ENCODE data around the gene SLC12A8.

SLC12A8 gene

DNA sequence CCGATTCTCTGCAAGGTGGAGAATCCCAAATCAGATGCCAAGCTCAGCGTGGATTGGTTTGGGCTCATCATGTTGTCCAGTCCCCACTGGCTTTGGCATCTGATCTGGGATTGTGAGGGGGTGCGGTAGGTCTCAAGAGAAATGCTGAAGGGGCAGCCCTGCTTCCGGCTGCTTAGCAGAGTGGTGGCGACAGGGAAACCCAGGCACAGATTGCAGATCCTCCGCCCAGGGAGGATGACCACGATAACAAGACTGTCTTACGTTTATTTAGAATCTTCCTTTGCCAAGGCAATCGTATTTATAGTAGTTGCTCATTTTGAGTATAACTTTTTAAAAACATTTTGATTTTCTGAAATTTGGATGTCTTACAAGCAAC is 61.1 kb downstream of the SLC12A8 start:
- no peak for DNase-seq

DNA sequence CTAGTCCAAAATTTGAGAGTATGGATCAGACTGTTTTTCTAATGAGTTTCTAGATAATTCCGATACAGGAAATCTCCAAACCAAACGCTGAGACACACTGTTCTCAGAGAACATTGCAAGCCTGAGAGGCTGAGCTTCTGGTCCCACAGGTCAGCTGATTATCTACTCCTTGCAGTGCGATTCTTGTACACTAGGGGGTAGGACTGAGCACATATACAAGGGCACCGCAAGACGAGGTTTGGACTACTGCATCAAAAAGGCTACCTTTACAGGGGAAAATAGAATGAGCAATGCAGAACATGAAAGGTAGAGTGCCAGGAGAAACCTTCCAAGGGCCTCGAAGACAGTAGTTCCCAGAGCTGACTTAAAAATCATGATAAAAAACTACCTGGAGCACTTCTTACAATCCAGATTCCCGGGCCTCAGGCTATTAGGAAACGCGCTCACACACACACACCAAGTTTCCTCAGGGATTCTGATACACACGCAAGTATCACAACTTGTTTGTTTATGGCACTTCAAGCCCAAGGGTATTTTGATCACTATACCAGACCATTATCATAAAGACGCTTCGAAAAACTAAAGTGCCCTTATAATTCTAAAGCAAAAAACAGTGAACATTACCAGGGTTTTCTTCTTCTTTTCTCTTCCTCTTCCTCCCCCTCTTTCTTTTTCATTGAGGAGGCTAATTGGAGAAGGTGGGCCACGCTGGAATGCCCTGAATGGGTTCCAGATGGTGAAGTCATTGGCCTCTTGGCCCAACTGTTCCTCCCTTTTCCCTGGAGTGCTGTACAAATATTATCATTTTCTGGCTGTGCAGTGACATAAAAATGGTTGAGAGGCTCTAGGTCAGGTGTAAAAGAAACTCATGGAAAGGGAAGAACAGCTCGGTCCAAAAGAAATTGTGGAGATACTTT is 61.8 kb downstream of the SLC12A8 start:
- DNase-seq, result peak; percentile 41

DNA sequence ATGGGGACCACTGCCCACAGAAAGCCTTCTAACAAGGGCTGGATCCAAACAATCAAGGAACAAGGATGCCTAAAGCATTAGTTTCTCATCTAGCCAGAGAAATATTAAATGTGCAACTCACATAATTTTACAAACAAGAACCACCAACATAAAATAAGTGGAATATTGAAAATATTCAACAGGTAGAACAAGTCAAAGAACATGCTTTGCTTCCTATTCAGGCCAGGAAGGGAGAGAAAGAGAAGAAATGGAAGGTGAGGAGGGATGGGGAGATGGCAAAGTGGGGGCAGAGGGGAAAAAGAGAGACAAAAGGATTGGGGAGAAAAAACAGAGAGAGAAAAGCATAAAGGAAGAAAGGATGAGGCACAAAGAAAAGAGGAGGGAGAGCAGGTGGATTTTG is 63.1 kb downstream of the SLC12A8 start:
- no peak for DNase-seq

DNA sequence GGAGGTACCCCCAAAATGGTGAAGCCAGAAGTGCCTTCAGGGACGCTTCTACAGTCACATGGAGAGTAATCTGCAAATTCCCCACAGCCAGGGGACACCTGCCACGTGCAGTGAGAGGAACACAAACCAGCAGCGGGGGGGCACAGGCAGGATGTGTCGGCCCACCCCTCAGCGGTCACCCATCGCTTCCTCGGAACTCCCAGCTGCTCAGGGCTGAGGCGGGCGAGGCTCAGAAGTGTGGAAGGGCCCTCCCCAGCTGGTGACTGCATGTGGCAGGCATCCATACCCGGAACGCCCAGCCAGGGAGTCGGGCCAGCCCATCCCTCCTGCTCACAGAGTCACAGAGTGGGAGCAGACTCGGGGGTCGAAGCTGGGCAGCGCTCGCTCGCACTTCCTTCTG is 63.7 kb downstream of the SLC12A8 start:
- no peak for DNase-seq

DNA sequence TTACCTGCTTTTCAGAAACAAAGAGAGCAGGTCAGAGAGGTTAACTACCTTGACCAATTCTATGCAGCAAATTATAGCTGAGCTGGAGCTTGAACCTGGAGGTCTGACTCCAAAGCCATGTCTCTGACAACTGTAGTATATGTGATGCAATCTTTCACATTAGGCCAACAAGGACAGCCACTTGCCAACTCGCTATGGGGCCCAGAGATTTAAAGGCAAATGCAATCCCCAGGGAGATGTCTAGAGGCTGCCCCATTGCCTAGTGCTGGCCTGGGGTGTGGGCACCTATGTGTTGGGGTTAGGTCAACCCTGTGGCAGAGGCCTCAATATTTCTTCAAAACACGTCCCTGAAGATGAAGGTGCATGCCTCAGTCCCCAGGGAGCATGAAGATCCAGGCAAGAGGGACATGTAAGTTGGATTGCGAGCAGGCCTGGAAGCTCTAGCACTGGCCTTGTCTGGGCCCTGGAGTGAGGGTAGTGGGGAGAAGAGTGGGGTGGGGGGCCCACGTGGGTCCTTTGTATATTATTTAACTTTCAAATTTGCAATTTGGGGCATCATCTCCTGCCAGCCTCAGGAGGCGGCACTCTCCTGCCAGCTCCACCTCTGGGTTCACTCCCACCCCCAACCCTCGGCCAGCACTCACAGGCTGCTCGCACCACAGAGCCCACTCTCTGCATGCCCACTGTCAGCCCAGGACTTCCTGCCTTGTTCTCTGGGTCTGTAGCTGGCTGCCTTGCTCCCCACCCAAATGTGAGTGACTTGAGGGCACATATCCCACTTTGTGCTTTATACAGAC is 64.3 kb downstream of the SLC12A8 start:
- no peak for DNase-seq

DNA sequence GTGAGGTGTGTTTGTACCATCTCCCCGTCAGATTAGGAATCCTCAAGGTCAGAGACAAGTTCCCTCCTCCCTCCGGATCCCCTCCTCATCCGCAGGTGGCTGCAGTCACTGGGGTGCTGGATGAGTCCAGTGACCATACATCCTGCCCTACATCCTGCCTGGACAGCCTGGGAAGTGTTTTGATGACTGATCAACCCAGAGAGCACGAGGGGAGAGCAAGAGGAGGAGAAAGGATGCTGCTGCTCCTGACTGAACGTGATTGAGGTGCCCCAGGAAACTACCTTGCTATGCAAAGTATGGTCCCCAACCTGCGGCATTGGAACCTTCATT is 65.1 kb downstream of the SLC12A8 start:
- DNase-seq, result no peak

DNA sequence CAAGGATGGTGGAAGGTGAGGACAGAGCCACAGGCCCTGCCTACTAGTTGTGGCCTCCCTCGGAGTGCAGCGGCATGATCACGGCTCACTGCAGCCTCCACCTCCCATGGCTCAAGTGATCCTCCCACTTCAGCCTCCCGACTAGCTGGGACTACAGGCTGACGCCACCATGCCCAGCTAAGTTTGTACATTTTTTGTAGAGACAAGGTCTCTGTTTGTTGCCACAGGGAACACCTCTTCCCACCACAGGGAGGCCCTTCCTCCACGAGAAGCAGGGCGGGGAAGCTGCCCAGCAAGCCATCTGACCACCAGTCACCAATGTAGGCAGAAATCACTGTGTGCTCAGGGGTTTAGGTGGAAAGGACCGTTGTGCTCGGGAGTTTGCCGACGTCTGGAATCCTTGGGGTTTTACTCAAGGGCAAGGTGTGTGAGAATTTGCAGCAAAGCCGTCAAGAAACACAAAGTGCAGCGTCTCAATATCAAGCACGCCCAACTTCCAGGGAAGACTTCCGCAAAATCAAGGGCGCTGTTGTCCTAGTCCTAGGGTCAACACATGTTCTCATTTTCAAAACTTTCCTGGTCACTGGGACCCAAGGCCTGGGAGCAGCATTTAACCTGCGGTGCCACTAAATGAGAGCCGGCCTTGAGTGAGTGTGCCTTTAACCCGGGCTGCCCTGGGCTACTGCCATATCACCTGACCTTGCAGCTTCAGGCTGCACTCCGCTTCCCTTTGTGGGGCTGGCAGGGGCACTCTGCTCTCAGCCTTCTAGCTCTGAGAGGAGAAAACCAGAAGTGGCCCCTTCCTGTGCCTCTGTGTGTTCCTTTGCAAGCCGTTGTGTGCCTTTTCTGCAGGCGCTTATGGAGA is 65.7 kb downstream of the SLC12A8 start:
- no peak for DNase-seq

DNA sequence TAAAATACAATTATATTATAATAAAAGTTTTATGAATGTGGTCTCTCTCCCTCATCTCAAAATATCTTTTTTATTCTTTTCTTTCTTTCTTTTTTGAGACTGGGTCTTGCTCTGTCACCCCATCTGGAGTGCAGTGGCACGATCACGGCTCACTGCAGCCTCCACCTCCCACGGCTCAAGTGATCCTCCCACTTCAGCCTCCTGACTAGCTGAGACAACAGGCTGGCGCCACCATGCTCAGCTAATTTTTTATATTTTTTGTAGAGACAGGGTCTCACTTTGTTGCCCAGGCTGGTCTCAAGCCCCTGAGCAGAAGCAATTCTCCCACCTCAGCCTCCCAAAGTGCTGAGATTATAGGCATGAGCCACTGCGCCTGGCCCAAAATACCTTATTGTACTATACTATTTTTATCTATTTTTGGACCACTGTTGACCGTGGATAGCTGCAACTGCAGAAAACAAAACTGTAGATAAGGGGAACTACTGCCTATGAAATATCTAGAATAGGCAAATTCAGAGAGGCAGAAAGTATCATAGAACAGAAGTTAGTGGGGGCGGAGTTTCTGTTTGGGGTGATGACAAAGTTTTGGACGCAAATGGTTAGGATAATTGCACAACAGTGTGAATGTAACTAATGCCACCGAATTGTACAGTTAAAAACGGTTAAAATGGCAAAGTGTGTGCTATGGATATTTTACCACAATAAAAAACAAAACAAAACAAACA is 66.6 kb downstream of the SLC12A8 start:
- no peak for DNase-seq

DNA sequence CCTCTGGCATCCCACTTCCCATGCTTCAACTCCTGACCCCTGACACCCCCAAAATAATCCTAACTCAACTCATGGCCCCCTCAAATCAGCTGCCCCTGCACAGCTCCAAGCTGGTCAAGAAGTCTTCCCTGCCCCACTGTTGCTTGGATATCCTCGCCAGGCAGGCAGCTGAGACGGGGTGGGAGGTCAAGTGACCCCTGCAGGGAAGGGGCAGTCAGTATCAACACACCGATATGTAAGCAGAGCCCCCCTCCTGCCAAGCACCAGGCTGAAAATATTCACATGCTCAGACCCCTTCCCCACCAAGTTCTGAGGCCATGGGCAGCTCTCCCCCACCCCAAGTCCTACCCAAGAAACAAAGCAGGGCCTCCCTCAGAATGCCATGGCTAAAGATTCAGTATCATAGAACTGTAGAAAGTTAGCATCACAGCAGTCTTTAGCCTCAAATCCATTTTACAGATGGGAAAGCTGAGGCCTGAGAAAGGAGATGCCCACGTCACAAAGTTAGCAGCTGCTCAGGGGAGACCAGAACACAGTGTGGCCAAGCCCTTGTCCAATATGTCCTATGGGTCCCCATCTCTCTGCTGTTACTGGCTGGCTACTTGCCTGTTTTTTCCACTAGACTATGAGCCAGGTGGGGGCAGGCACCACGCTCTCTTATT is 67.8 kb downstream of the SLC12A8 start:
- DNase-seq, result no peak

DNA sequence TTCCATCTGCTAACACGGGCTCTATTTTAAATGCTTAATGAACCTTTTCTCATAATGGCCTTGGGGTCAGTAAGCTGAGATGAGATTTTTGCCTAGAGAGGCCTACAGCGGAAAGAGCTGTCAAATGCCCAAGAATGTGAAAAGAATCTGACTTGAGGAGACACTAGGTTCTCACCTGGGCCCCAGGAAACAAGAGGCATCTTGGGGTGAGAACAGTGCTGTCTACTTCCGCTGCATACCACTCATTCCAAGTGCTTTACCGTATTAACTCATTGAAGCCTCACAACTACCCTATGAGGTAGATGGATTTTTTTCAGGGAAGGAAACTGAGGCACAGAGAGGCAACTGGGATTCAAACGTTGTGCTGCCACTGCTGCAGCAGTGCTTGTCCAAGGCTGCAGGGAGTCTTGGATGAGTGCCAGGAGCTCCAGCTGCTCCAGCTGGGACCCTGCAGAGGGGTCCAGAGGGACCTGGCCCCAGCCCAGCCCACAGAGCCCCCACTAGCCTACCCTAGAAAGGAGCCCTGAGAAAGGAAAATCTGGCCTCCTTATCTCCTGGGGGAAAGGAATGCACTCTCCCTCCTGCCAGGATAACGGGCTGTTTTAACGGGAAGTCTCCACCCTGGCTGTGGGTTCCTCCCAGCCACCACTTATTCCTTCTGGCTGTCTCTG is 68.4 kb downstream of the SLC12A8 start:
- no peak for DNase-seq

DNA sequence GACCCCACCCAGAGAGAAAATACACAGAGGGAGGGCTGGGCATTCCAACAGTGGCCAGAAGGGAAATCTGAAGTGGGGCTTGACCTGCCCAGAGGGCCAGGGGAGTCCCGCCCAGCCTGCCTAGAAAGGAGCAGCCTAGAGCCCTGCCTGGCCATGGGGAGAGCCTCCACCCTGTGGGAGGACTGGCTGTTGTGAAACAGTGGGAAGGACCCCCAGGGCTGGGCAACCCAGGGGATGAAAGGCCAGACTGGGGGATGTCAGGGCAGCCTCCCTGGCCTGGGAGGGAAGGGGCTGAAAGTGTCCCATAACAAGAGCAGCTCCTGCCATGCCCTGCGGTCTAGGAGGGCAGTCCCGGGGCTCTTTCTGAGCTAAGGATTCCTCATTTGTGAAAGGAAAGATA is 69.0 kb downstream of the SLC12A8 start:
- no peak for DNase-seq

DNA sequence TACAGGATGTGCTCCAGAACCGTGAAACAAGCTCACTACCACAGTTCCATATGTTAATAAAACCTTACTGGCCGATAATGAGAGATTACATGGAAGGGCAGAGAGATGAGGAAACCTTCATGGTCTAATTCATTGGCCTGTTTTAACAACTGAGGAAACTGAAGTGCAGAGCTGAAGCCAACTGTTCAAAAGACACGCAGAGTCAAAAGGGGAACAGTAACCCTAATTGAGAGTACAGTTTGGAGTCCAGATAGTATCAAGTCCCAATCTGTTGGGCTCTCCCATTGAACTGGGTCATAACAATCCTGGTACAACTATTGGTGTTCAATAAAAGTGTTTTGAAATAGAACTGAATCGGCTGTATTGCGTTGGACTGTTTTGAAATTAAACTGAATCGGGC is 69.6 kb downstream of the SLC12A8 start:
- DNase-seq, result no peak

DNA sequence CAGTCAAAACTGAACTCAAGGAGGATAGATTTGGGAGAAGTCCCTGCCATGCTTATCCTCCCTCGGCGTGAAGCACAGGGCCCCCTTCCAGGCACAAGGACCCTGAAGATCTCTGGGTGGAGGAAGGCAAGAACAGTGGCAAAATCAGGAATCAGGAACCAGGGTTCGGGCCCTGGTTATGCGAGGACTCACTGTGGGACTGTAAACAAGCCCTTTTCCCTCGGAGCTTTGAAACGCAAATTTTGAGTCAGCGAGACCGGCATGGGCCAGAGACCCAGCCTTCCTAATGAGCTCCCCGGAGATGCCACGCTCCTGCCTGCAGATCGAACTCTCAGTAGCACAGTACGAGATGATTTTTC is 70.1 kb downstream of the SLC12A8 start:
- DNase-seq, result no peak

DNA sequence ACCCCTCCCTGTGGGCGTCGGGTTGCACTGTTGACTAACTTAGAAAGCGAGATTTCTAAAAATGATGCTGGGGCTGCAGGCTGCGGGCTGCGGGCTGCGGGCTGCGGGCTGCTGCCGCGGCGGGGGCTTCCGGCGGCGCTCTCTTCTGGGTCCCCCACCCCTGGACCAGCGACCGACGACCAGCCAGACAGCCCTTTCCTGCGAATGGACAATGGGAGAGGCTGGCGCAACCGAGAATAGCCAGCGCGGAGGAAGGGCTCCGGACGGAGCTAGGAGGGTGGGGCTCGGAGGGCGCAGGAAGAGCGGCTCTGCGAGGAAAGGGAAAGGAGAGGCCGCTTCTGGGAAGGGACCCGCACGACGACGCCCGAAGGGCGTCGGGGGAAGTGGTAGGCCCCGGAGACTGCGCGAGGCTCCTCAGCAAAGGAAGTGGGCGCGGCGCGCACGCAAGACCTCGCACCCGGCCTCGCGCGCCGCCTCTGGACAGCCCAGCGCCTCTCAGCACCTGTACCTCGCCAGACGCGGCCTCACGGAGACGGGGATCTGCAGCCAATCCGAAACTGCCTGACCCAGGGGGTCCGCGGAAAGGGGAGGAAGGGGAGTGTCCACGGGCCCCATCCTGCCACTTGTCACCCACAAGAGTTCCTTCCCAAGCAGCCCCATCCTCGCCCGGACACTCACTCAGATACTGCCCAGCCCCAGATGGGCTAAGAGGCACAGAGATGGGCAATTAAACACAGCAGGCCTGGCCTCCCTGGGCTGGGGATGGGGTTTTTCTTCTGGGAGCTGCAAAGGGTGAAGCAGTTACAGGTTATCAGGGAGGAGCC is 70.7 kb downstream of the SLC12A8 start:
- peak; percentile 72 for DNase-seq

DNA sequence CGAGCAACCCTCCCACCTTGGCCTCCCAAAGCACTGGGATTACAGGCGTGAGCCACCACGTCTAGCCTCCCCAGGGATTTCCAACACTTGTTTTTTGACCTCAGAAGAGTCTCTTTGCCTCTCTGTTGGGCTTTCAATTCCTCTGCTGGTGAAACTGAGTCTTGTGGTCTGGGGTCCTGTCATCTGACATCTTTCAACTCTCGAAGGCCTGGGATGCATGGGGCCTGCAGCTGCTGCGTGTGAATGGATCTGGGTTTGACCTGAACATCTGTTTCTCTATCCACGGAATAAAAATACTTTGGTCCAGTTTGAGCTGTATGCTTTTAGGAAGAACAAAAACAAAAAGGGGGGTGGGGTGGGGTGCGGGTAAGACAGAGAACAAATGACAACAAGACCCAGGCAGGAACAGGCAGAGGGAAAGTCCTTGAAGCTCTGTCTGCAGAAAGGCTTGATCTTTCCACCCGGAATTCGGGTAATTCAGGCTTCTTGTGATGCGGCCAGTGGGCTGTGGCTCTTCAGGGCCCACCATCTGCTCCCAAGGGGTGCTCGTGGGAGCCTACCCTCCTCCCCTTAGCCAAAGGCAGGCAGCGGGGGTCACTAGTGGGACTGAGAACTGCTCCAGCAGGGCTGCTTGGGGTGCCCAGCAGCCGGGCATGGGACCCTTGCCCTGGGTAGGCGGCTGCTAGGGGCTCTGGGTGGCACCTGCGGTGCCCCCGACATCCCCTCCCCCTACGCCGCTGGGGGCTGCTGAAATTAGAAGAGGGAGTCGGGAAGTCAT is 71.5 kb downstream of the SLC12A8 start:
- no peak for DNase-seq

DNA sequence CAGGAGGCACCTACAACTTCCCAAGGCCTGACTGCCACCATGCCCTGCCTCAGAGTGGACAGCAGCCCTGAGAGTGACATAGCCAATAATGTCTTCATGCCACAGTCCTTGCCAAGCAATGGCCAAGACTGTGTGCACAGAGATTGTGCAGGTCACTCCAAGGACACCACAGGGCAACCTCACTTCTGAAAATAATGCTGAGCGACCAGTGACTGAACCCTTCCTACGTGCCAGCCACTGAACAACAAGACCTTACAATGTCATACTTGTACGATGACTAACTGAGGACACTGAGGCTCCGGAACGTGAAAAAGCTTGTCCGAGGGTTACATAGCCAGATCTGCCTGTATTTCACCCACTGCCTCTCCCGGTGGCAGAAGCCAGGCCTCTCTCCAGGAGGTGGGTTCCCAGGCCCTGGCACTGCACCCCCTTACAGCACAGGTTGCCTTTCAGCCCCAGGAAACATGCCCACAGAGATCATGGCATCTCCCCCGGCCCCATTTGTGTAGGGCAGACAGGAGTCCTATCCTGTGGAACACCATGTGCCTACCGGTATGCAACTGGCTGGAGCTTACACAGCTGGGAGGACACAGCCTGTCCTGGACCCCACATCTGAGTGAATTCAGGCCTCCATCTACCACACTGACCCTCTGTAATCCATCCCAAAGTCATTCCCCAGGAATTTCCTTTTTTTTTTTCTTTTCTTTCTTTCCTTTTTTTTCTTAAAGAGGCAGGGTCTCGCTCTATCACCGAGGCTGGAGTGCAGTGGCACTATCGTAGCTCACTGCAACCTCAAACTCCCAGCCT is 72.3 kb downstream of the SLC12A8 start:
- DNase-seq, result no peak

DNA sequence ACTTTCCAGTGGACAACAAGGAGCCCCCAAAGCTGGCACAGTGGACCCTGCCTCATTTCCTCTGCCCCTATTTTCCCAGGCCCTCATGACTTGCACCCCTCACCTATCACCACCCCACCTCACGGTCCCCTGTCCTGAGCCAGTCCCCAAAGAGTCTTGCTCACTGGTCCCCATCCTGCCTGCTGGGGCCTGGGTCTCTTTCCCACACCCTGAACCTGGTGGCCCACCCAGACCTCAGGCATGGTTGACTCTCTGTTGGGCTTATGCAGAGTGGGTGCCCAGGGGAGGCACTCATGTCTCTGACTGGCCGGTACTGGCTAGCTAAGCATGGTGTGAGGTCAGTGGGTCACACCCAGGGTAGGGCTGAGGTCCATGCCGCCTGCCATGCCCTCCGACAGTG is 73.2 kb downstream of the SLC12A8 start:
- DNase-seq, result no peak

DNA sequence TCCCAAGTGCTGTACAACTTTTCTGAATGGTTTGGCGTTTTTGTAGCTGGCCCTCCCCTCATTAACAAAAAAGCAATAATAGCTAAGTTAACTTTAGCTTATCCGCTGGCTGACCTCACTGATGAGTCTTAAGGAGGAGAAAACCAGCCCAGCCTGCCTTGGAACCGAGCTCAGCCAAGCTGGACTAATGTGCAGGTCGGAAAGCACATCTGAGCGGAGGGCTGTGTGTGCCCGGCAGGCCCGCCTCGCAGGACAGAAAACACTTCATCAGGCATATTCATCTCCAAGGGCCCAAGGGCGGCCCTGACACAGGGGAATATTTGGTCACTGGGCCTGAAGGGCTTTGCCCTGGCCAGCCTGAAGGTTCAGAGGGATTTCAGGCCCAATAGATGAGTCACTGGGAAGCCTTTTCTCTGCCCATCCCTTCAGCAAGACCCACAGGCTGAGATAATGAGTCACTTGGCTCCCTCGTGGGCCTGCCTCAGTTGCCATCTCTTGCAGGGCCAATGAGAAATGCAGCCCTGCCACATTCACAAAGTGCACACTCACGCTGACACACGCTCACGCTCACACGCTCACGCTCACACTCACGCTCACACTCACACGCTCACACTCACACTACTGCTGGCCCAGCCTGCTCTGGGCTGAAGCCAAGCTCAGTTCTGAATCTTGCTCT is 75.1 kb downstream of the SLC12A8 start:
- no peak for DNase-seq

All from activated gamma-delta T cell treated with Interleukin-2 at 50 U/mL for 16 hours (primary cell).